Activated gamma-delta T cell (primary cell): ENCODE data around the gene BTC.
"Not testable (repeated sequence)": the region's sequence is repeated elsewhere in the genome, so short reads cannot be mapped to it uniquely, and the experiment has no call there.

Experiments
- DNase-seq: peaks from one replicate; lab custom pipeline; 2025; lab: John Stamatoyannopoulos, UW
- total RNA-seq, 2 donors: gene quantifications; one replicate each; lab custom pipeline; 2026; lab: John Stamatoyannopoulos, UW

Gene BTC, protein sequence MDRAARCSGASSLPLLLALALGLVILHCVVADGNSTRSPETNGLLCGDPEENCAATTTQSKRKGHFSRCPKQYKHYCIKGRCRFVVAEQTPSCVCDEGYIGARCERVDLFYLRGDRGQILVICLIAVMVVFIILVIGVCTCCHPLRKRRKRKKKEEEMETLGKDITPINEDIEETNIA
- total RNA-seq, result 0 reads per million in 2 donors

DNA sequence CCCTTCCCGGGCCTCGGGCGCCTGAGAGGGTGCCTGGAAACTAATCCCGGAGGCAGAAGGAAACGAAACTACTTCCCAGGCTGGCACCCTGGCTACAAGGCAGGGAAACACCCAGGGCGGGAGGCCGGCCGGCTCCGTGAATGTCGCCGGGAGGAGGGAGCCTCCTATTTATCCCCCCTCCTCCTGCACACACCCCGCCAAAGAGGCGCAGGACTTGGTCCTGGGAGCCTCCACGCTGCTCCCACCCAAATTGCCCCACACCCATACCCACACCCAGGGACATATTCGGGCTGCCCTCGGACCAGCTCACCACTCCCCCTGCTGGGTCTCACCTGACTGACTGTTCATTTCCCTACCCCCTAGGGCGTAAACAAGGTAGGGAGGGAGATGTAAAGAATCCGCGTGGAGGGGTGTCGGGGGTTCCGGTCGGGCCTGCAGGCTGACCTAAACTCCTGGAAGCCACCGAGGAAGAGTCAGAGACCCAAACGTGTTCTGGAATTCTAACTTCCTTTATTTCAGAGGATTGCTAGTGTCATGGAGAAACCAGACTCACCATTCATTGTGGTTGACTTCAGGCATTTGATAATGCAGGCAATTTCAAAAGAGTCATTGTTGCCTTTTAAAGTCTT is at the start of gene BTC:
Gene BTC (minus strand): TSS at position 142 of the 629 bp plus-strand sequence. CDS start 198 bp downstream, outside the sequence.
- no peak for DNase-seq

DNA sequence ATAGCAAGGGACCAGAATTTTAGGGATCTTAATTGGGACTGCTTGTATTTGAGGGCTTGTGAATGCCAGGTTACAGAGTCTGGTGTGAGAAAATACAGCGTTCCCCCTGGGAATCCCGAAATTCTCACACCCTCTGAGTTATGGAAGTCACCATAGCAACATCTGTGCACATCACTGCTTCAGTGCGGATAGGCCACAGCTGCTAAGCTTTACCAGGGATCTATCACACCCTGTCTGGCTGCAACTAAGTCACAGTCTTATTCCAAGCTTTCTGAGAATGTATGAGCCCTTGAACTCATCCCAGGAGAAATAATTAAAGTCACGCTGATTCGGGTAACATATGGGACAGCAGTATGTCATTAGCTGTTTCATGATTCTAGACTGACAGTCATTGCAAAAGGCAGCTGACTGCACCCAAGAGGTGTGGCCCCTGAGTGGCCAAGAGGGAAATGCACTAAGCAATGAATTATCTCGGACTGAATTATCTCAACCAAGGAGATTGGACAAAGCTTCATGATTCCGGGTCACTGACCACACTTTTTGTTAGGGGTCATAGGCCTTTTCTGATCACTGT is 46.7 kb upstream of the BTC start:
- no peak for DNase-seq

DNA sequence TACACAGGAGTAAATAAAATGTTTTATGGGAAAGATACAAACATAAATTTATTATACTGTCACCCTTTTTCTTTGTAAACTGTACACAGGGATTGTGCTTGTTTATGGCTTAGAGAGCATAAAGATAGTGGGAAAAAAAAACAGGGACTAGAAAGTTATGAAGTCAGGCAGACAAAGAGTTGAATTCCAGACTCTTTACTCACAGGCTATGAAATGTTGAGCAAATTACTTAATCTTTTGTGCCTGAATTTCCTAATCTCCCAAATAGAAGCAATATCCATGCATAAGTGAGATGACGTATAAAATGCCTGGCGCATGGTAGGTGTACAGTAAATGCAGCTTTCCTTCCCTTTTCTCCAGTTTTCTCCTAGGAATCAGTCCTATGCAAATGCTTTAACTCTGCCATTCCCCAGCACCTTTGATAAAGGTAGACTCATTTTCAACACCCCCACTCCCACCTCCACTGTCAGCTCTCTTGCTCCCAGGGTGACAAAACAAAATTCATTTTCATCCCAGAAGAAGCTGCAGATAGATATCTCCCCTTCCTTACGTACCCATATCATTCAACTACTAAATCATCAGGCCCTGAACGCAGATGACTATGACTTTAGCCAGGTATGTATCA is 44.5 kb upstream of the BTC start:
- no peak for DNase-seq

DNA sequence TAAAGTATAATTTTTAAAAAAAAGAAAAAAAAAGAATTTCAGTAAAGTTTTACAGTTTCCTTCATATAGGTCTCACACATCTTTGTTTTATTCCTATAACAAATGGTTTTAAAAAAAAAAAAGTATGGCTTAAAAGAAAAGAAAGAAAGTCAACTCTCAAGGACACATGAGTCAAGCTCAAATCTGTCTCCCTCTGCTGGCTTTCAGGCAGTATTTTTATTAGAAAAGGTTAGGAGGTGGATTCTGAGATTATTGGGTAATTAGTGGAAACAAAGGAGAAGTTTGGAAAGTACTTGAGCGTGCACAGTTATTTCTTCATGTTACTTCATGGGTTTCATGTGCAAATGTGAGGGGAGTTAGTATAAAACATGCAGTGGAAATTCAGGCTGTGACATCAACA is 36.6 kb upstream of the BTC start:
- no peak for DNase-seq

DNA sequence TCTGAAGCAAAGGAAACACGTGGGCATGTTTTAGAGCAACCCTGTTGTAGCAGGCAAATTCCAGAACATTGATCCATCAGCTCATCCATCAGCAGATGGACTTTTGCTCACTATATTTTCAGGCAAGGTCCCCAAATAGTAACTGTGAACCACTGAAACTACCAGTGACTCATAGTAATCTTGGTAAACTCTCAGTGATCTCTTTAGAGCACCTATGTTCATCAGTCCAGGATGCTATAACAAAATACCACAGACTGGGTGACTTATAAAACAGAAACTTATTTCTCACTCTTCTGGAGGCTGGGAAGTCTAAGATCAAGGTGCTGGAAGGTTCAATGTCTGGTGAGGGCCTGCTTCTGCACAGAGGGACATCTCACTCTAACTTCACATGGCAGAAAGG is 28.9 kb upstream of the BTC start:
- no peak for DNase-seq

DNA sequence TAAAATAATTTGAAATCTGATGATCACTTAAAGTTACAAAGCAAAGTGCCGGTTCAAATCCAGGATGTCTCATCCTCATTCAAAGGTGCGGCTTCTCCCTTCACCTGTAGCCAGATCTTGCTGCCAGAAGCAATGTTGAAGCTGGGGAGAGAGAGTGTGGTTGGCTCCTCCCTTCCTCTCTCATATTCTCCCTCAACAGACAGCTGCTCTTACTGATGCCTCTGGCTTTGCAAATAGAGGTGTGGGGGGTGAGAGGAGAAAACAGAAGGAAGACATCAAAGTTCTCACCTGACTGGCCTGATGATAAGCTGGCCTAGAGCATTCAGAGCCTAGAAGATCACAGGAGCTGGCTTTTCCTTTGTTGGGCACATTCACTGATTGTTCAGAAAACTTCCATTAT is 28.3 kb upstream of the BTC start:
- no peak for DNase-seq

DNA sequence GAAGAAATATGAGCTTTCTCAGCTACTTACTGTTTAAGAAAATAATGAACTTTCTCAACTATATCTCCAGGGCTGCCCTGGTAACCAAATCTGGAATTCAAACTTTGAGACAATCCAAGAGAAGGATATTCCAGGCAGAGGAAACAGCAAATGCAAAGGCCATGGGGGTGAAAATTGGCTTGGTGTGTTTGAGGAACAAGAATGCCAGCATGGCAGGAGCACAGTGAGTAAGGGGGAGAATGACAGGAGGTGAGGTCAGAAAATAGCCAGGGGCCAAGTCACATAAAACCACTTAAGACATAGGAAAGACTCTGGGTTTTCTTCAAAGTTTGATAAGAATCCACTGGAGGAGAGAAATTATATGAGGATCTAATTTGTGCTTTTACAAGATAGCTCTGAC is 27.2 kb upstream of the BTC start:
- DNase-seq, result no peak

DNA sequence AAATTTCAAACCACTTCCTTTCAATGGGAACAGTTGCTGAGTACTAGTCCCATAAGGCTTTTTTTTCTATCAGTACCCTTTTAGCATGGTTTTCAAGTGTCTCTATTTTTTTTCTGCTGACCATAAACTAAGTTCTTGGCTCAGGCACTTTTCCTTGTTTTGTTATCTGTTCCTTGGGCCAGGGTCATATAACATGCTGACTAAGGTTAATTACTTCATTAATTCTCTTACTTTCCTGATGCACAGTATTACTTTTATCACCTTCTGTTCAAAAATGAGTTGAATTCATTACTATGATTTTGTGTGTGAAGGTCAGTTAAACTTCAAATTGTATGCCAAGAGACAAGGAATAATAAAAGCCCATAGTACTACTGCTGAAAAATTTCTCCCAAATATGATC is 19.7 kb upstream of the BTC start:
- no peak for DNase-seq

DNA sequence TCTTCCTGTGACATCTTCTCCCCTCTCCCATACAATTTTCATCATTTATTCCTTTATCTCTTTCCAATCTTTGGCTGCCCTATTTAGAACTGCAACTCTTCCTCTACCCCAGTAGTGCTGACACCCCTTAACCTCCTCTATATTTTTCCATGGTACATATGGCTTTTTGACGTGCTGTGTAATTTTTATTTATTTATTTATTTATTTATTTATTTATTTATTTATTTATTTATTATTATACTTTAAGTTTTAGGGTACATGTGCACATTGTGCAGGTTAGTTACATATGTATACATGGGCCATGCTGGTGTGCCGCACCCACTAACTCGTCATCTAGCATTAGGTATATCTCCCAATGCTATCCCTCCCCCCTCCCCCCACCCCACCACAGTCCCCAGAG is 17.7 kb upstream of the BTC start:
- DNase-seq, result not testable (repeated sequence)

DNA sequence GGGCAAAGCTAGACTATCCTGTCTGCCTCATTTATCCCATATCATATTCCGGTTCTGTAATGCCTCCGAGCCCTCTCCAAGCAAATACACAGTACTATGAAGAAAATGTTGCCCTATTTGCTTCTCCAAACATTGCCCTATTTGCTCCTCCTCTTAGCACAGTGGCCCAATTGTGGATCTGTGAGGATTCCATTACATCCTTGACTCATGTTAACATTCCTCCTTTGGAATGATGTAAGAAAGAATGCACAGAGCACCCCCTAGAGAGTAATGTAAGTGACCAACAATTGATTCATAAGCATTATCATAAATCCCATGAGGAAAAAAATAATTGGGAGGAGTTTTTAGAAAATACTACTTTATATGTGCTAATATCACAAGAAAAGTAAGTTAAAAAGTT is 11.3 kb upstream of the BTC start:
- DNase-seq, result no peak

DNA sequence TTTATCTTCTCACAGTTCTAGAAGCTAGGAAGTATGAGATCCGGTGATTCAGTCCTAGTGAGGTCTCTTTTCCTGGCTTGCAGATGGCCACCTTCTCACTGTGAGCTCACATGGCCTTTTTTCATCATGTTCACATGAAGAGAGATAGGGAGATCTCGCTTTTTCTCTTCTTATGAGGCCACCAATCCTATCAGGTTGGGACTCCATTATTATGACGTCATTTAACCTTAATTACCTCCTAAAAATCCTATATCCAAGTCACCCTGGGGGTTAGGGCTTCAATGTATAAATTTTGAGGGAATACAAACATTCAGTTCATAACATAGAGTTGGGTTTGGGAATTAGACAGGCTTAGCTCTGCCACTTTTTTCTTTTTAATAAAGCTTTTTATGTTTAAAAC is 6.0 kb upstream of the BTC start:
- no peak for DNase-seq

DNA sequence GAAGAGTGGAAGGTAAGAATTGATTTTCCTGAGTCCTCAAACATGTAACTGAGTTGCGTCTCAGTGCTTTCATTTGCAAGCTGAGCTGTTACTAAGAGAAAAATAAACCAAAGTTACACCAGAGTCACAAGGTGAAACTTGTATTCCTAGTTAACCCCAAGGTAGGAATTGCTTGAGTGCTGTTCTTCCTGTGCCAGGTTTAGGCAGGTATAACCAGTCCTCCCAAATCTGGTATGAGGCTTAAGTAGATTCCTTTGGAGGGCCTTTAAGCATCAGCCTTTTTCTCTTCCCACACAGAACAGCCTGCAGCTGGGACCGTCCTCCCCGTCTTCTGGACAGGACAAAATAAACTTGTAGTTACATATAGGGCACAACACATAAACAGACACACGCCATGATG is 2.3 kb upstream of the BTC start:
- DNase-seq, result no peak

DNA sequence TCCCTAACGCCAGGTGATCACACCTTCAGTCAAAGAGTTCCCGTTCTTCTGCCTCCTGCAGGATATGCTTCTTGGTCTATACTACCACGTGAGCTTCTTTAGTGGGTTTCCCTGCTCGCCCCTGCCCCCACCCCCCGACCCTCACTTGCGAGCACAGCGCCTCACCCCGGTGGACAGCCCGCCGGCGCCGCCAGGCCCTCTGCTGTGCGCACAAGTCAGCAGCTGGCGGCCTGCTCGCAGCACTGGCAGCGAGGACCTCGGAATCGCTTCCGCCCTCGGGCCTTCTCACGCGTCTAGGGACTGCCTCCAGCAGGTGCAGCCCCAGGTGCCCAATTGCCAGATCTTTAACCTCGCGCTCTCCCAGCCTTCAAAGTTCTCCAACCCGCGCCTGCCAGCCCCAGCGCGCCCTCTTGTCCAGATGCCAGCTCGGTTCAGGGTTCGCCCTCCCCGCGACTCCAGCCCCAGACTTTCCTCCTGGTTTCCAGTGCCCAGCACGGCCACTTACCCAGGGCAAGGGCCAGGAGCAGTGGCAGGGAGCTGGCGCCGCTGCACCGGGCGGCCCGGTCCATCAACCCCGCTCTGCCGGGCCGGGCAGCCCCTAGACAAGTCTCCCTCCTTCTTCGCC is 454 bp downstream of the BTC start:
- no peak for DNase-seq

DNA sequence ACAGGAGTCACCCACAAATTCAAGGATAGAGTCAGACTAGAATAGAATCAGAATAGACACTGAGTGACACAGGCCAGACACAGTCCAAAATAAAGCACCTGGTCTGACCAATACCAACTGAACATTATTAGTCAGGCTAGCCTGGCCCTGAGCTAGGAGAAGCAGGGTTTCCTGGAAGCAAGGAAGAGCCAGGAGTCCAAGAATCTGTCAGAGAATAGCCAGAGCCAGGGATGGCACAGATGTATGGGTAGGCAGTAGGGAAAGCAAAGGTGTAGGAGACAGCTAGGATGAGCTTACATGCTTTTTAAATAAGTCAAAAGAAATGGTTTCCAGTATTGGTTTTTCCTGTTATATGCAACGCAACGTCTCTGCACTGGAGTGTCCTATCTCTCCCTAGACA is 3.7 kb downstream of the BTC start:
- no peak for DNase-seq

DNA sequence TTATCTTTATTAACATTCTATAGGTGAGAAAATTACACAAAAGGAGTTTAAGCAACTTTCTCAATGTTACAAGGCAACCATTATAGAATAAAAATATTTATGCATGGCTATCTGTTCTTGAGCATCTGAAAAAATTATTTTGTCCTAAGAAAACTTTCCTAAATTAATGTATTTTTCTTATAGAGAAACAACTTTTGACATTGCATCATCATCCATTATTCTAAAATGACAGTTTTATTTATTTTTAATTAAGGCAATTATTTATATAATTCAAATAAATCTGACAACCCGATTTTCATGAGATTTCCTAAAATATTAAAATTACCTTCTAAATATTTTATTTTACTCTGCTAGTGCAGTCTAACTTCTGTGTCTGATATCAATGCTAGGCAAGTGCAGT is 4.8 kb downstream of the BTC start:
- DNase-seq, result no peak

DNA sequence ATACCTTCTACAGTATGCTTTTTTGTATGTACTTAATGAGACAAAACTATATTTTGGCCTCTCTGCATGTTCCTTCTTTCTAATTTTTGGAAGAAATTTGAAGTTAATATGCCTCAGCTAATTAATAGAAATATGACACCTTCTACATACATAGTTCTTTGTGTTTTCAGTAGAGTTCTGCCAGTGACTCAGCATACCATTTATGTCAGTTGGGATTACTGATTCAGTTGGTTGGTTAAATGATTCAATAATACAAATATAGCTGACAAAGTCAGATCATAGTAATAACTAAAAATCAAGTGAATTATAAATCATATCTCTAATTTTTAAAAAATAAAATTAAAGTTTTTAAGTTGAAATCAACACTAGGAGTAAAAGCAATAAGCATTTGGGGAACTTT is 16.8 kb downstream of the BTC start:
- no peak for DNase-seq

DNA sequence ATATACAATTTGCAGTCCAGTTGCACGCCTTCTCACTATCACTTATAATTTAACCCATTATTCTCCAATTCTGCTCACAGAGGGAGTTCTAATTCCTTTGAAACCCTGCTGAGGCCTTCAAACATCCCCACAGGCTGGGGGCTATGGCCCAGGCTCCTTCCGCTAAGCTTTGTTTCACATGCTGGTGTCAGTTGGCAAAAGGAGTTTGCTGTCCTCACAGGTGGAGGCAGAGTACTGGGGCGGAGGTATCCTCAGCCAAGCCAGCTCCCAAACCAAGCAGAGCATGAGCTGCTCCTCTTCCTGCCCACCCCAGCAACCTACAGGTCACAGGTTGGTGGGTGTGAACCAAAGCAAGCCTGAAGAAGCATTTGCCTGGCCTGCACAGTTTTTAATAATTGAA is 21.5 kb downstream of the BTC start:
- no peak for DNase-seq

DNA sequence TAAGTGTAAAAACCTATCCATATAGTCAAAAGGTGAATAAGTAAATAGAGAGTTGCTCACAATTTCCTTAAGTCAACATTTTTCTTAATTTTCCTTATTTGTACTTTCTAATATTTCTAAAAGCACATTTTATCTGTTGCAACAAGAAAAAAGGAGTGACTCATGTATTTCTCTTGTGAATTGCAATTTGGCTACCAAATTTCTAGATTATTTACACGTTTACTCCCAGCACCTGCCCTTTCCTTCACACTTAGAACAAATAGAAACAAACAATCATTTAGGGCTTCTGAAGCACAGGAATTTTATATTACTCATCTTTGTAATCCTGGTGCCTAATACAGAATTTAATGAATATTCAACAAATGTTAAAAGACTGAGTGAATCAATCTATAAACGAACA is 22.2 kb downstream of the BTC start:
- DNase-seq, result no peak

DNA sequence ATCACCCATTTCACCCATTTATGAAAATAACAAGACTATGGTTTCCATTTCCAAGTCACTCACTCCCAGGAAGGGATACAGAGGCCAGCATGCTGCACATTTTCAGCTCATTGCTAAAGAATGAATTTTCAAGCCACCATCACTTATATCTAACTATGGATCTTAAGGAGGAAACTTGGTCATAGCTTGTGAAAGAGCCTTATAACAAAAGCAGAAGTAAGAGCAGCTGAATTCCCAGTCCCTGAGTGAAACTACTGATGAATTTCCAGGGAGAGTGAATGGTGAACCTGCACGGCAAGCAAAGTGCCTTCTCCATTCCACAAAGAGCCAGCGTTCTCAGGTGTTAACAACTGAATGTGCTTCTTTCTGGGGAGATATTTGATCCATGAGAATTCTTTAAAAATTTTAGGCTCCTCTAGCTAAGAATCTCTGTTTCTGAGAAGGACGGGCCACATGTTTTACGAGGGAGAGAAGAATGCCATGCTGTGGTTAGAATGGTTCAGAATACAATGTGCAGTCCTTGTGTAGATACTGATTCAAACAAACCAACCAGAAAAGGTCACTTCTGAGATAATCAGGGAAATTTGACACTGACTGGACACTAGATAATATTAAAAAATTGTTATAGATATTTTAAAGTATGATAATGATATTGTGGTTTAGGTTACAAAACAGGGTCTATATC is 24.0 kb downstream of the BTC start:
- DNase-seq, result no peak

DNA sequence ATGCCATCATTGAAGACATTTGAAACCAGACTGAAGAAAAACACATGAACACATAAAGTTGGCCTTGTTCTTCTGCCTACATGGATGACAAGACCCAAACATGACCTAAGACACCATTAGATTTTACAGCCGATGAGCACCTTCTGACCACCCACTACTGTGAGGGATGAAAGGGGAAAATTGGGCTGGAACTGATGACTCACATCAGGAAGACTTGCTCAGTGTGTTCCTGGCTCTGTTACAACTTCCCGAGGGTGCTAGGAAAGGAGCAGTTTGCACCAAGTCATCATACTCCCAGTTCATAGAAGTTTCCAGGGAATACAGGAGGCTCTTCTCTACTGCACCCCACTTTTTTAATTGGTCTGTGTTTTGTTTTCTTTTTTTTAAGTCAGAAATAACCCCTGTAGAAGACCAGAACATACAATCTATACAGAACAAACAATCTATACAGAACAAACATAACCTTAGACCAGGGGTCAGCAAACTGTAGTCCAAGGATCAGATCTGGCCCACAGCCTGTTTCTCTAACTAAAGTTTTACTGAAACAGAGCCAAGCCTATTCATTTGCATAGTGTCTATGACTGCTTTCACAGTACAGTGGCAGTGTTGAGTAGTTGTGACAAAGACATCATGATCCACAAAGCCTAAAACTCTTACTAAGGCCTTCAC is 25.3 kb downstream of the BTC start:
- no peak for DNase-seq

DNA sequence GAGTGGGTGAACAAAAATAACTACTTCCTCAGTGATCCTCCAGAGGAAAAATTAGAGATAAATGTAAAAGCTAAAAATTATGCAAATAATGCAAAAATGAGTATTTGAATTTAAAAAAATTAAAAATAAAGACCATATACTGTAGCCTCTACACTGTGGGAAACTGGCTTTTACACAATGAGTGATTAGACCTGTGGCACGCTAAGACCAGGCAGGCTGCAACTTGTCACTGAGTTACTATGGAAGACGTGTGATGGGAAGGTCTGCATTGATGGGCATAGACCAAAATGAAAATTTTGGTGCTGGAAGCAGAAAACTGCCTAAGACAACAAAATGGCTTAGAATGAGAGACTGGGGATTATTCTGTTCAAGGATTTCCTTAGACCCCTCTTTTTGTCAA is 30.2 kb downstream of the BTC start:
- no peak for DNase-seq
